H1 (cell line): ENCODE measurements around the gene CCDC159. TPM values are rescaled to one million over a fixed set of nuclear protein-coding genes. Genes with fewer than 3 reads are reported as not detected.

Source experiments
- BACH1 ChIP-seq: IDR thresholded peaks from 2 replicates; pipeline ENCODE4 v1.6.1; 2012; ENCODE audit warnings: low read length, improper control_type of control experiment
- CHD2 ChIP-seq: IDR thresholded peaks from 2 replicates; pipeline ENCODE4 v1.6.1; 2012; ENCODE audit warnings: low read length, improper control_type of control experiment
- PHF8 ChIP-seq: fragments of 200-600 bp; sonication (generic); conservative IDR thresholded peaks from 2 replicates; pipeline ENCODE4 v1.7.1; 2012; ENCODE audit warnings: low read depth, mild to moderate bottlenecking, inconsistent platforms, low read length, moderate library complexity
- POU5F1 ChIP-seq: IDR thresholded peaks from 2 replicates; pipeline ENCODE4 v1.6.1; 2011; ENCODE audit warnings: low read depth, mild to moderate bottlenecking, low read length, moderate library complexity
- RAD21 ChIP-seq, 2 experiments: IDR thresholded peaks in 1 of 2; conservative IDR thresholded peaks in 1 of 2; 2 replicates each; pipeline ENCODE4 v1.6.1; 2011; ENCODE audit warnings: low read depth in 2 of 2, low read length in 2 of 2, improper control_type of control experiment in 1 of 2, inconsistent platforms in 1 of 2, mild to moderate bottlenecking in 1 of 2, moderate library complexity in 1 of 2
- RBBP5 ChIP-seq: IDR thresholded peaks from 2 replicates; pipeline ENCODE4 v1.7.1; 2012; ENCODE audit warnings: low read depth, mild to moderate bottlenecking, inconsistent platforms, low read length, moderate library complexity, borderline replicate concordance
- TAF7 ChIP-seq: optimal IDR thresholded peaks from 2 replicates; pipeline ENCODE3; 2011; ENCODE audit warnings: low read depth, mild to moderate bottlenecking, inconsistent platforms, low read length, moderate library complexity, borderline replicate concordance
- TEAD4 ChIP-seq: IDR thresholded peaks from 2 replicates; pipeline ENCODE4 v1.6.1; 2012; ENCODE audit warnings: low read depth, low read length, inconsistent platforms, mixed read lengths
- polyA plus RNA-seq, 7 experiments: library from polyadenylated mRNA; depleted of rRNA in 3 of 7; stranded (reverse) in 5 of 7; unstranded in 2 of 7; fragments of >200 nt in 5 of 7; fragments of 200-250 nt in 2 of 7; gene quantifications; 1 replicate in 5 of 7; 2 replicates in 1 of 7; 4 replicates in 1 of 7; pipeline versions ENCODE4 v1.2.1 to v1.2.3, GENCODE V29; 2011 to 2013; ENCODE audit warnings: missing spikeins in 2 of 7, mixed read lengths in 2 of 7
- total RNA-seq: library from RNA; stranded (reverse); fragmentation: NEBNext Ultra II Directional; extraction: Animal tissue kit (Norgen Biotek cat#: 25700); gene quantifications from 2 replicates; pipeline ENCODE4 v1.2.1, GENCODE V29; 2021

The CCDC159 gene
- total and polyA plus RNA-seq, 2 of the 8 experiments (the other 6 are each of a cell fraction or from before 2014, with no cell fraction given): 4.0 to 5.4 TPM

DNA sequence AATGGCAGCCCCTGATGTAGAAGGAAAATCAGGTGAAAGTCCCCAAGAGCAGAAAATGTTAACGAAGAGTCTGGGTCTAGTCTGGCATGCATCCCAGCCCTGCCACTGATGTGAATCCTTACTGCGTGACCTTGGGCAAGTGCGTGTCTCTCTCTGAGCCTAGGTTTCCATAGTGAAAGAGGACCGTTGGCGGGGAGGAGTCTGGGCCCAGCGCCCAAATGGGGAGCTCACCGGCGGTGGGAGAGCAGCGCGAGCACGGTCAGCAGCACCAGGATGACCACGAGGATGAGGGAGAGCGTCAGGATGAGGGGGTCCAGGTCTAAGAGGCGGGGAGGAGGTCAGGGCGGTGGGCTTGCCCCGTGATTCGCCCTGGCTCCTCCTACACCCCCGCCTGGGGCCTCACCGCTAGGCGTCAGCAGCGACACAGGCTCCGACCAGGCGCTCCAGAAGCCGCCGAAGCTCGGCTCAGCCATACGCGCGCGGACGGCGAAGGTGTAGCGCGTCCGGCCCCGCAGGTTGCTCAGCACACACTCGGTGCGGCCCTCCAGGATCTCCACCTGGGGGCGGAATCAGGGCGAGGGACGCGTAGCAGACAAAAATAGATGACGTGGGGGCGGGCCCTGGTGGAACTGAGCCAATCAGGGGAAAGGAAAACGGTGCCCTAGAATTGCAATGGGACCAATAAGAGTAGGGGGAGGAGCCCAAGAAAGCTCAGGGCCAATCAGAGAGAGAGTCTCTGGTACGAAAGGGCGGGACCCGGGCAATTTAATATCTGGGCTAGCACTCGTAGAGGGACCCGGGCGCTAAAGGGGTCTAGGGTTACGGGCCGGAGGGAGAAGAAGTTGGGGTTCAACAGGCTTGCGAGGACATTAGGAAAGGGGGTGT lies 34.6 kb downstream of the CCDC159 start (continued):
- TF ChIP-seq PHF8 (0 out of 2 replicates have a peak, but pooled peaks have one; percentile 25), TEAD4 (peak; percentile 80; the same call in 1 of the 2 replicates), TAF7 (peak; percentile 79), CHD2 (peak; percentile 78), BACH1 (no peak), RBBP5 (peak; percentile 28; the same call in 1 of the 2 replicates), RAD21 (IDR thresholded peaks at IDR 0.05 in 1 of 2, conservative IDR thresholded peaks at IDR 0.05 in 1 of 2; ENCODE audit: low read depth in 2 of 2, low read length in 2 of 2) (peak; percentile 50 to 66), POU5F1 (no peak)
